Measurements from ENCODE around the gene FCGBP. TPM values are rescaled to one million over a fixed set of nuclear protein-coding genes. Genes with fewer than 3 reads are reported as not detected.
"Not testable (repeated sequence)": the region's sequence is repeated elsewhere in the genome, so short reads cannot be mapped to it uniquely, and the experiment has no call there.

Gene FCGBP
- total RNA-seq, 1 donor from 2014 or later, result 17.7 TPM

DNA sequence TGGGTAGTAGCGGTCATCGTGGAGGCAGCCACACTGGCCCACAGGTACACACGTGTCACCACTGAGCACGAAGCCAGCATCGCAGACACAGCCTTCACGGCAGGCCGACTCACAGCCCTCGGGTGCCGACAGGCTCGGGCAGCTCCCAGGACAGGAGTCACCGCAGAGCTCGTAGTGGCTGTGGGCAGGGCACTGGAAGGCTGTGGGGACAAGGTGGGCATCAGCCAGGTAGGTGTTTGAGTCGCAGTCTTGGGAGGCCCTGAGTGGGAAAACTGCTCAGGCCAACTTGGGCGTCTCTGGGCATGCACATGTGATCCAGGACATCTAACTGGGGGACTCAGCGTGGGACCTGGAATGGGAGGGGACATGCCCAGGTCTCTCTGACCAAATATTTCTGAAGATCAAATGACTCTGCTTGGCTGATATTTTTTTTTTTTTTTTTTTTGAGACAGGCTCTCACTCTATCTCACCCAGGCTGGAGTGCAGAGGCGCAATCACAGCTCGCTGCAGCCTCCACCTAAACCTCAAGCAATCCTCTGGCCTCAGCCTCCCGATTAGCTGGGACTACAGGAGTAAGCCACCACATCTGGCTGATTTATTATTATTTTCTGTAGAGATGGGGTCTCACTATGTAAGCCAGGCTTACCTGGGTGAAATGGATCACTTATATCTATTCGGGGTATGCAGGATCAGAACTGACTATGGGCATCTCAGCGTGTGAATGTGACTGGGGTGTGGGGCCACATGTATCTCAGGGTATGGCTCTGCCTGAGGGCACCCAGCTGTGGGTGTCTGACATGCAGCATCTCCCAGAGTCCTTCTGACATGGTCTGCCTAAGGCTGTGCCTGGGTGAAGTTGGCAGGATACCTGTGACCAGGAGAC is 44.3 kb downstream of the FCGBP start:
- DNase-seq, result not testable (repeated sequence)

DNA sequence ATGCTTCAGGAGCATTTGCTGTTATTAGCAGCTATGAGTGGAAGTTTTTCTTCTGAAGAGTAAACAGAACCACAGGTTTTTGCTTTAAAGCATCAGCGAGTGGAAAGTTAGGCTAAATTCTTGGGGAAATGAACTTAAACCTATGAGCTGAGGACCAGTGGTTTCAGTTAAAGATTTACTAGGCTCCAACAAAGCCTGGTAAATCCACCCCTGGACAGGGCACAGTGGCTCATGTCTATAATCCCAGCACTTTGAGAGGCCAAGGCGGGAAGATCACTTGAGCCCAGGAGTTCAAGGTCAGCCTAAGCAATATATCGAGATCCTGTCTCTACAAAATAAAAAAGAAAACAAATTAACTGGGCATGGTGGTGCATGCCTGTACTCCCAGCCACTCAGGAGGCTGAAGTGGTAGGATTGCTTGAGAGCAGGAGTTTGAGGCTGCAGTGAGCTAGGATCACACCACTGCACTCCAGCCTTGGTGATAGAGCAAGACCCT is 46.9 kb downstream of the FCGBP start:
- not testable (repeated sequence) for DNase-seq

DNA sequence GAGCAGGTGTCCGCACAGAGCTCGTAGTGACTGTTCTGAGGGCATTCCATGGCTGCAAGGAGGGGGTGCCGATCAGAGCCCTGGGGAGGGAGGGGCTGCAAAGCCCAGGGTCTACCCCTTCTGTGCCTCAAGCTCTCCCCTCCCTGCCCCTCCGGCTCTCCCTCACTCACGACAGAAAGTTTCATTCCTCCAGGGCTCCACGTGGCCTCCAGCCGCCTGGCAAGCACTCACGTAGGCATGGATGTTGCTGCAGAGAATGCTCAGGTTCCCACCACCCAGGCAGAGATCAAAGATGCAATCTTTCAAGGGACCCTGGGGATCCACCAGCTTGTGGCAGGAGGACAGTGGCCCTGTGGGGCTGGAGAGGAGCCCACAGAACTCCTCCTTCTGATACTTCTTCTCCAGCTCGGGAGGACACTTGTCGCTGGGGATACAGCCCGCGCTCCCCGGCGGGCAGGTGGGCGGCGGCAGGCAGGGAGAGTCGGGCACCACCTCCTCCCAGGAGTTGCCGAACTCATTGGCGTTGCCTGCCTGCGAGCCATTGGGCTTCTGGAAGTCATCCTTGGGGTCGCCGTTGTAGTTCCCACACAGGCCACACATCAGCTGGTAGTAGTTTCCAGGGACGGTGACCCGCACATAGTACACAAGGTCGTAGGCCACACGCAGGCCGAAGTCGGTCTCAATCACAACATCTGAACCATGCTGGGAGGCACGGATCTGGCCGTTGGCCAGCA is 48.4 kb downstream of the FCGBP start:
- DNase-seq, result not testable (repeated sequence)

GRCh38 chr19:39884721-39885120 is 49.7 kb downstream of the FCGBP start:
- DNase-seq, result not testable (repeated sequence)

Other genes starting within 250 kb of the FCGBP start
- gene LGALS14, start 230.2 kb downstream of the FCGBP start, total RNA-seq, result not detected
- 10.0 TPM for gene CLC, start 196.6 kb downstream of the FCGBP start, total RNA-seq
- gene LEUTX, start 155.8 kb downstream of the FCGBP start, total RNA-seq, result not detected
- 10.3 TPM for gene DYRK1B, start 100.5 kb downstream of the FCGBP start, total RNA-seq
- gene FBL, start 88.3 kb downstream of the FCGBP start, total RNA-seq, result 181 TPM
- gene PSMC4, start 36.5 kb upstream of the FCGBP start, total RNA-seq, result 44.1 TPM
- 3.6 TPM for gene ZNF546, start 62.4 kb upstream of the FCGBP start, total RNA-seq
- 20.9 TPM for gene ZNF780B, start 121.6 kb upstream of the FCGBP start, total RNA-seq
- gene ZNF780A, start 156.3 kb upstream of the FCGBP start, total RNA-seq, result 12.7 TPM